ENCODE data around the gene MIOX.

GRCh38 chr22:50474710-50475651 is 11.7 kb upstream of the MIOX start, which contains the start of gene SBF1:
- TF ChIP-seq ZBTB1 (tag by site-specific recombination; IDR thresholded peaks at IDR 0.05) (no peak), KLF10 (tag by site-specific recombination; IDR thresholded peaks at IDR 0.05) (peak; percentile 36; the same call in 1 of the 2 replicates), ZNF311 (tag by site-specific recombination; IDR thresholded peaks at IDR 0.05; ENCODE audit: borderline replicate concordance) (no peak), ZNF518A (tag by site-specific recombination; conservative IDR thresholded peaks at IDR 0.05; ENCODE audit: low read depth) (no peak), ZNF654 (tag by site-specific recombination; IDR thresholded peaks at IDR 0.05; ENCODE audit: low read depth) (no peak), ZNF302 (tag by site-specific recombination; IDR thresholded peaks at IDR 0.05; ENCODE audit: low read depth) (no peak), ZNF558 (tag by site-specific recombination; IDR thresholded peaks at IDR 0.05) (no peak)
- TF ChIP-seq, protein P1, sequence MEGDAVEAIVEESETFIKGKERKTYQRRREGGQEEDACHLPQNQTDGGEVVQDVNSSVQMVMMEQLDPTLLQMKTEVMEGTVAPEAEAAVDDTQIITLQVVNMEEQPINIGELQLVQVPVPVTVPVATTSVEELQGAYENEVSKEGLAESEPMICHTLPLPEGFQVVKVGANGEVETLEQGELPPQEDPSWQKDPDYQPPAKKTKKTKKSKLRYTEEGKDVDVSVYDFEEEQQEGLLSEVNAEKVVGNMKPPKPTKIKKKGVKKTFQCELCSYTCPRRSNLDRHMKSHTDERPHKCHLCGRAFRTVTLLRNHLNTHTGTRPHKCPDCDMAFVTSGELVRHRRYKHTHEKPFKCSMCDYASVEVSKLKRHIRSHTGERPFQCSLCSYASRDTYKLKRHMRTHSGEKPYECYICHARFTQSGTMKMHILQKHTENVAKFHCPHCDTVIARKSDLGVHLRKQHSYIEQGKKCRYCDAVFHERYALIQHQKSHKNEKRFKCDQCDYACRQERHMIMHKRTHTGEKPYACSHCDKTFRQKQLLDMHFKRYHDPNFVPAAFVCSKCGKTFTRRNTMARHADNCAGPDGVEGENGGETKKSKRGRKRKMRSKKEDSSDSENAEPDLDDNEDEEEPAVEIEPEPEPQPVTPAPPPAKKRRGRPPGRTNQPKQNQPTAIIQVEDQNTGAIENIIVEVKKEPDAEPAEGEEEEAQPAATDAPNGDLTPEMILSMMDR (tag by site-specific recombination; IDR thresholded peaks at IDR 0.05) = no peak
- TF ChIP-seq, protein P2, sequence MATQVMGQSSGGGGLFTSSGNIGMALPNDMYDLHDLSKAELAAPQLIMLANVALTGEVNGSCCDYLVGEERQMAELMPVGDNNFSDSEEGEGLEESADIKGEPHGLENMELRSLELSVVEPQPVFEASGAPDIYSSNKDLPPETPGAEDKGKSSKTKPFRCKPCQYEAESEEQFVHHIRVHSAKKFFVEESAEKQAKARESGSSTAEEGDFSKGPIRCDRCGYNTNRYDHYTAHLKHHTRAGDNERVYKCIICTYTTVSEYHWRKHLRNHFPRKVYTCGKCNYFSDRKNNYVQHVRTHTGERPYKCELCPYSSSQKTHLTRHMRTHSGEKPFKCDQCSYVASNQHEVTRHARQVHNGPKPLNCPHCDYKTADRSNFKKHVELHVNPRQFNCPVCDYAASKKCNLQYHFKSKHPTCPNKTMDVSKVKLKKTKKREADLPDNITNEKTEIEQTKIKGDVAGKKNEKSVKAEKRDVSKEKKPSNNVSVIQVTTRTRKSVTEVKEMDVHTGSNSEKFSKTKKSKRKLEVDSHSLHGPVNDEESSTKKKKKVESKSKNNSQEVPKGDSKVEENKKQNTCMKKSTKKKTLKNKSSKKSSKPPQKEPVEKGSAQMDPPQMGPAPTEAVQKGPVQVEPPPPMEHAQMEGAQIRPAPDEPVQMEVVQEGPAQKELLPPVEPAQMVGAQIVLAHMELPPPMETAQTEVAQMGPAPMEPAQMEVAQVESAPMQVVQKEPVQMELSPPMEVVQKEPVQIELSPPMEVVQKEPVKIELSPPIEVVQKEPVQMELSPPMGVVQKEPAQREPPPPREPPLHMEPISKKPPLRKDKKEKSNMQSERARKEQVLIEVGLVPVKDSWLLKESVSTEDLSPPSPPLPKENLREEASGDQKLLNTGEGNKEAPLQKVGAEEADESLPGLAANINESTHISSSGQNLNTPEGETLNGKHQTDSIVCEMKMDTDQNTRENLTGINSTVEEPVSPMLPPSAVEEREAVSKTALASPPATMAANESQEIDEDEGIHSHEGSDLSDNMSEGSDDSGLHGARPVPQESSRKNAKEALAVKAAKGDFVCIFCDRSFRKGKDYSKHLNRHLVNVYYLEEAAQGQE (tag by site-specific recombination; IDR thresholded peaks at IDR 0.05) = no peak

Data from HEK293 (cell line).